ENCODE measurements around the gene TRIP13. TPM values are rescaled to one million over a fixed set of nuclear protein-coding genes. Genes with fewer than 3 reads are reported as not detected.

Gene TRIP13
- total and polyA plus RNA-seq, 9 of the 15 experiments (the other 6 are each of a cell fraction or from before 2014, with no cell fraction given): 24.1 to 116 (median 53.2) TPM

- no peak for TF ChIP-seq BRCA1 (IDR thresholded peaks at IDR 0.05)
- TF ChIP-seq BRCA1 (CRISPR knock-in tag; IDR thresholded peaks at IDR 0.05): no peak
- TF ChIP-seq ZNF511 (CRISPR knock-in tag; IDR thresholded peaks at IDR 0.05): no peak
- TF ChIP-seq HNRNPUL1 (IDR thresholded peaks at IDR 0.05; ENCODE audit: low read length): no peak
- TF ChIP-seq ZNF639 (CRISPR knock-in tag; conservative IDR thresholded peaks at IDR 0.05 in 1 of 2, IDR thresholded peaks at IDR 0.05 in 1 of 2): no peak
- TF ChIP-seq THRB (CRISPR knock-in tag; conservative IDR thresholded peaks at IDR 0.05): no peak
- peak; percentile 56 for TF ChIP-seq CTCFL (IDR thresholded peaks at IDR 0.05; ENCODE audit: borderline replicate concordance, insufficient read depth, low read depth, low read length, poor library complexity, severe bottlenecking)
- TF ChIP-seq ZFX (CRISPR knock-in tag; IDR thresholded peaks at IDR 0.05): no peak
- TF ChIP-seq ZNF253 (CRISPR knock-in tag; conservative IDR thresholded peaks at IDR 0.05): no peak
- no peak for TF ChIP-seq TAF1 (IDR thresholded peaks at IDR 0.05; ENCODE audit: control insufficient read depth, extremely low read depth, insufficient read depth, low read length, severe bottlenecking)
- no peak for TF ChIP-seq ATF2 (CRISPR knock-in tag; IDR thresholded peaks at IDR 0.05)
- no peak for TF ChIP-seq HBP1 (CRISPR knock-in tag; IDR thresholded peaks at IDR 0.05)
- TF ChIP-seq MCM5 (IDR thresholded peaks at IDR 0.05; ENCODE audit: low read depth): no peak
- TF ChIP-seq SNIP1 (IDR thresholded peaks at IDR 0.05; ENCODE audit: low read depth): no peak
- TF ChIP-seq HMG20A (CRISPR knock-in tag; conservative IDR thresholded peaks at IDR 0.05): no peak
- TF ChIP-seq DEAF1 (CRISPR knock-in tag; IDR thresholded peaks at IDR 0.05): peak; percentile 89
Observed at GRCh38 chr5:923281-923873, 30.7 kb downstream of the TRIP13 start (continued).

Data from K562 (cell line).